GM19023 (cell line): Measurements from ENCODE around the gene GLIPR2.
"Not testable (repeated sequence)": the region's sequence is repeated elsewhere in the genome, so short reads cannot be mapped to it uniquely, and the experiment has no call there.

Experiments used
- ATAC-seq: cut with Tn5 transposase; IDR thresholded peaks from one replicate; pipeline ENCODE4 v1.9.1; 2021; ENCODE audit warnings: mild to moderate bottlenecking, moderate library complexity; ENCODE audit not compliant: unreplicated experiment

GLIPR2 gene

GRCh38 chr9:36143245-36143641 is 6.7 kb downstream of the GLIPR2 start:
- no peak for ATAC-seq

- ATAC-seq, result no peak
These were observed 8.0 kb downstream of the GLIPR2 start for GRCh38 chr9:36144309-36145232.

GRCh38 chr9:36145970-36146369 is 9.4 kb downstream of the GLIPR2 start:
- ATAC-seq, result no peak

- ATAC-seq, result no peak
These were observed 10.1 kb downstream of the GLIPR2 start for GRCh38 chr9:36146651-36147050.

- ATAC-seq, result no peak
These were observed 11.1 kb downstream of the GLIPR2 start for GRCh38 chr9:36147441-36148175.

GRCh38 chr9:36148311-36149051 is 11.9 kb downstream of the GLIPR2 start:
- no peak for ATAC-seq

- no peak for ATAC-seq
These were observed 12.7 kb downstream of the GLIPR2 start for GRCh38 chr9:36149197-36149596.

GRCh38 chr9:36150574-36151315 is 14.2 kb downstream of the GLIPR2 start:
- no peak for ATAC-seq

- peak; percentile 77 for ATAC-seq
These were observed 15.0 kb downstream of the GLIPR2 start for GRCh38 chr9:36151316-36152210.

GRCh38 chr9:36152741-36153438 is 16.4 kb downstream of the GLIPR2 start:
- no peak for ATAC-seq

GRCh38 chr9:36153746-36154145 is 17.2 kb downstream of the GLIPR2 start:
- no peak for ATAC-seq

- ATAC-seq, result no peak
These were observed 17.9 kb downstream of the GLIPR2 start for GRCh38 chr9:36154331-36154952.

GRCh38 chr9:36156116-36156515 is 19.6 kb downstream of the GLIPR2 start:
- ATAC-seq, result no peak

GRCh38 chr9:36158122-36158521 is 21.6 kb downstream of the GLIPR2 start:
- no peak for ATAC-seq

- ATAC-seq, result no peak
These were observed 22.4 kb downstream of the GLIPR2 start for GRCh38 chr9:36158917-36159316.

- ATAC-seq, result not testable (repeated sequence)
These were observed 23.0 kb downstream of the GLIPR2 start for GRCh38 chr9:36159509-36159908.

- not testable (repeated sequence) for ATAC-seq
These were observed 23.6 kb downstream of the GLIPR2 start for GRCh38 chr9:36160126-36160525.

GRCh38 chr9:36161187-36161586 is 24.7 kb downstream of the GLIPR2 start:
- no peak for ATAC-seq
